WERI-Rb-1 (cell line): ENCODE data around the gene EHBP1.
"Not testable (repeated sequence)": the region's sequence is repeated elsewhere in the genome, so short reads cannot be mapped to it uniquely, and the experiment has no call there.

Experiments used
- DNase-seq: peaks from one replicate; pipeline ENCODE4 v3.0.0-alpha.2; 2020
- H3K27ac ChIP-seq: fragments of 250-450 bp; sonication (Bioruptor Pico); 2 replicates; pipeline ENCODE4 v1.5.1; 2020; ENCODE audit warnings: mild to moderate bottlenecking, moderate library complexity
- H3K27me3 ChIP-seq: fragments of 250-450 bp; sonication (Bioruptor Pico); 2 replicates; pipeline ENCODE4 v1.5.1; 2021; ENCODE audit warnings: mild to moderate bottlenecking, low read depth, moderate library complexity; ENCODE audit not compliant: insufficient read depth, severe bottlenecking
- H3K36me3 ChIP-seq: fragments of 250-450 bp; sonication (Bioruptor Pico); 2 replicates; pipeline ENCODE4 v1.5.1; 2020; ENCODE audit warnings: mild to moderate bottlenecking, moderate library complexity
- H3K4me3 ChIP-seq: 2 replicates; pipeline ENCODE4 v1.5.1; 2011; ENCODE audit warnings: low read depth, mild to moderate bottlenecking, control low read depth, low read length
- H3K9me3 ChIP-seq: fragments of 250-450 bp; sonication (Bioruptor Pico); 2 replicates; pipeline ENCODE4 v1.5.1; 2021; ENCODE audit warnings: mild to moderate bottlenecking, moderate library complexity; ENCODE audit not compliant: severe bottlenecking
- TF ChIP-seq, protein P1 (sequence below): IDR thresholded peaks from 2 replicates; pipeline ENCODE4 v1.5.1; 2011; ENCODE audit warnings: low read depth, mild to moderate bottlenecking, control low read depth, inconsistent platforms, low read length

Gene EHBP1

DNA sequence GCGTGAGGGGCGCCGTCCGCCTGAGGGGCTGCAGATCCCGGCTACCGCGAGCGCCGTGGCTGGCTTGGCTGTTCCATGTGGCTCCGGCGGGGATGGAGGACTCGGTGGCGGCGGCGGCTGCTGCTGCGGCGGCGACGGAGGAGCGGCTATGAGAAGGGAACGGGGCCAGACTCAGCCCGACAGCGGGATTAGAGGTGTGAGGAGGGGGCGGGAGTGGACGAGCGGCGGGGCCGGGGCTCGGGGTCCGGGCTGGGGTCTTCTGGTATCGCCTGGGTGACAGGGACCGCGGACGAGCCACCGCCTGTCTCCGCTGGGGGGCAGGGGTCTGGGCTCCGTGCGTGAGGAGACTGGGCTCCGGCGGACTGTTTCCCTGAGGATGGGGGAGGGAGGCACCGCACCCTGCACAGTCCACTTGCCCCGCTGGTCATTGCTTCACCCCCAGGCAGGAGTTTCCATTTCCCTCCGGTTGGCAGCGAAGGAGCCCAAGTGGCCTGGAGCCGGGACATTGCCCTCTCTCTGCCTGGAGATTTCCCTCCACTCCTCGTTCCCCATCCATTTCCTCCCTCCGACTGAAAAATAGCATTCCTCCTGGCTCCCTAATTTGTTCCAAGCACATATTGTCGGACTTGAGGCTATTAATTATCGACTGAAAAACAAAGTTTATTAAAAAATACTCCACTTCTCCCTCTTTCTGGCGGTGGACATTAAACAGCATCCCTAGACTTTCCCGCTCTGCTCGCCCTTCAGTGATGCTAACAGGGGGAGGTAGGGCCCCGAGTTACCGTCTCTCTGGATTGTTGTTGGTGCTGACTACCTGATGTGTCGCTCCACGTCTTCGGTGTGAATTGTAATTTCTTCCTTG, 577 bp downstream of the EHBP1 start:
- H3K27ac ChIP-seq: peak overlapping the region; percentile 79
- peaks cover 31% of the 10 kb centered on the region for H3K36me3 ChIP-seq
- TF ChIP-seq, protein P1, sequence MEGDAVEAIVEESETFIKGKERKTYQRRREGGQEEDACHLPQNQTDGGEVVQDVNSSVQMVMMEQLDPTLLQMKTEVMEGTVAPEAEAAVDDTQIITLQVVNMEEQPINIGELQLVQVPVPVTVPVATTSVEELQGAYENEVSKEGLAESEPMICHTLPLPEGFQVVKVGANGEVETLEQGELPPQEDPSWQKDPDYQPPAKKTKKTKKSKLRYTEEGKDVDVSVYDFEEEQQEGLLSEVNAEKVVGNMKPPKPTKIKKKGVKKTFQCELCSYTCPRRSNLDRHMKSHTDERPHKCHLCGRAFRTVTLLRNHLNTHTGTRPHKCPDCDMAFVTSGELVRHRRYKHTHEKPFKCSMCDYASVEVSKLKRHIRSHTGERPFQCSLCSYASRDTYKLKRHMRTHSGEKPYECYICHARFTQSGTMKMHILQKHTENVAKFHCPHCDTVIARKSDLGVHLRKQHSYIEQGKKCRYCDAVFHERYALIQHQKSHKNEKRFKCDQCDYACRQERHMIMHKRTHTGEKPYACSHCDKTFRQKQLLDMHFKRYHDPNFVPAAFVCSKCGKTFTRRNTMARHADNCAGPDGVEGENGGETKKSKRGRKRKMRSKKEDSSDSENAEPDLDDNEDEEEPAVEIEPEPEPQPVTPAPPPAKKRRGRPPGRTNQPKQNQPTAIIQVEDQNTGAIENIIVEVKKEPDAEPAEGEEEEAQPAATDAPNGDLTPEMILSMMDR: peak; percentile 74
- no peaks in the 10 kb centered on the region for H3K27me3 ChIP-seq
- peak; percentile 82 for DNase-seq
- H3K9me3 ChIP-seq: no peaks in the 10 kb centered on the region
- peak overlapping the region; percentile 89 for H3K4me3 ChIP-seq

DNA sequence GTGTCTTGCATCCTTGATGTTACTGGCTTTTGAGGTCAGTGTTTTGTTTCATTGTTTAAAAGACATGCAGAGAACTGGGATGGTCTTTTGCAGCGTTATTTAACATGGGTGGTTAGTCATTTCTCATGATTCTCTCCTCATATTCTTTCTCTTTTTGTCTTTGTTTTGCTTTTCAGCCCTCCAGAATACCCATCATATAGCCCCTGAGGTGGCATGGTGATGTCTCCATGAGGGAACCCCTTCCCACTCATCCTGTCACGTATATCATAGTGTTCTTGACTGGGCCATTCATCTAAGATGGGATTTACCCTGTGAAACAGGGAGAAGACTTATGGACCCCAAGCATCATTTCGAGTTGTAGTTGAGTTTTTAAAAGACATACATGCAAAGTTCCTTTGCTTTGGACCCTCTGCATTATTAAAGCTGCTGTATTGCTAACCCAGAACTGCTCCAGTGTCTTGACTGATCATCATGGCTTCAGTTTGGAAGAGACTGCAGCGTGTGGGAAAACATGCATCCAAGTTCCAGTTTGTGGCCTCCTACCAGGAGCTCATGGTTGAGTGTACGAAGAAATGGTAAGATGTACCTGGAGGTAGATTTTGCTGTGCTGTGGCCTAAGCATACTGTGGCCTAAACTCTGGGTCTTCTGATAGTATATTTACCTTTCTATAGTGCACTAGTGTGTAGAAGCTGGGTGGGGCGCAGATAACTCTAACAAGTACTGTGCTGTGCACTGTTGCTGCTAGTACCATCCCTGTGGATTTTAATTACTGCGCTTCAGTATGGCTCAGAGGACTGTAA, 1.4 kb downstream of the EHBP1 start:
- peaks cover 35% of the 10 kb centered on the region for H3K36me3 ChIP-seq
- DNase-seq: no peak
- TF ChIP-seq, protein P1: no peak
- H3K9me3 ChIP-seq: no peaks in the 10 kb centered on the region
- H3K4me3 ChIP-seq: peak overlapping the region; percentile 89
- H3K27ac ChIP-seq: no peak overlapping the region
- H3K27me3 ChIP-seq: no peaks in the 10 kb centered on the region

DNA sequence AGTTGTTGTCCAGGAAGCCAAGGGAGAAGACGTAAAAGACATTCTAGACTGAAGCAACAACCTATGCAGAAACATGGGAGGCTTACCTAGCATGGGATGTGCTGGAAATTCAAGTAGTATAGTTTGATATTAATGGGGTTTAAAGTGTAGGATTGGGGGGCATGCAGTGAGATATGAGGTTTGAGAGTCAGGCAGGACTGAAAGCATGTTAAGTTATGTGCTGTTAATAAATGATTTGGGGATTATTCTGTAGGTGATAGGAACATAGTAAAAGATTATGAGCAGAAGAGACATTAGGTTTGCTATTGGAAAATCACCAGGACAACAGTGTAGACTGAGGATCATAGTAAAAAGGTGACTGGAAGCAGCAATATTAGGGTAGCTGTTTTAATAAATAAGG, 3.2 kb downstream of the EHBP1 start:
- H3K4me3 ChIP-seq: no peak overlapping the region
- H3K27ac ChIP-seq: no peak overlapping the region
- no peak for DNase-seq
- no peaks in the 10 kb centered on the region for H3K27me3 ChIP-seq
- H3K9me3 ChIP-seq: no peaks in the 10 kb centered on the region
- TF ChIP-seq, protein P1: no peak
- peaks cover 35% of the 10 kb centered on the region for H3K36me3 ChIP-seq

DNA sequence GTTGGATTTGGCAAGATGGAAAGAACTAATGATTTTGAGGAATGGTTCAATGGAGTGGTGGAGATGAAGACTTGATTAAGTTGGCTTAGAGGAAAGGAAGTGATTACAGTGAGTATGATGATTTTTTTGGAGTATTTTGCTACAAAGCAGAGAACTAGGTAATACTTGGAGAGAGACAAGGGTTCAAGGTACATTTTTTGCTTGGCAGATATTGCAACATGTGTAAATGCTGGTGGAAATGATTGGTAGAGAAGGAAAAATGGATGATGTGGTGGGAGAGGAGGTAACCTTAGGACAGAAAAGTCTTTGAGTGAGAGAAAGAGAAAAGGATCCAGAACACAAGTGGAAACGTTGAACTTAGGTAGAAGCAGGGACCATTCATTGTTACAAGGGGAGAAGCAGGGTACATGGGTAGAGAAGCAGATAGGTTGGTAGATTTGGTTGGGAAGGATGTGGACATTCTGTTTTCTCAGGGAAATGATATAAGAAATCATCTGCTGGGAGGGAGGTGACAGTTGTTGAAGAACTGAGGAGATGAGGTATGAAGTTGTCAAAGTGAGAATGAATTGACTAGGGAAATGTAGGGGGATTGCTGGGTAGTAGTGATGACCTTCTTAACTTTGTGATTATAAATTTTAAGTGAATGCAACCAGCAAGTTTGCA, 6.5 kb downstream of the EHBP1 start:
- no peak overlapping the region for H3K4me3 ChIP-seq
- no peak overlapping the region for H3K27ac ChIP-seq
- H3K36me3 ChIP-seq: peaks cover 35% of the 10 kb centered on the region
- no peaks in the 10 kb centered on the region for H3K9me3 ChIP-seq
- H3K27me3 ChIP-seq: no peaks in the 10 kb centered on the region
- no peak for DNase-seq
- TF ChIP-seq, protein P1: no peak

DNA sequence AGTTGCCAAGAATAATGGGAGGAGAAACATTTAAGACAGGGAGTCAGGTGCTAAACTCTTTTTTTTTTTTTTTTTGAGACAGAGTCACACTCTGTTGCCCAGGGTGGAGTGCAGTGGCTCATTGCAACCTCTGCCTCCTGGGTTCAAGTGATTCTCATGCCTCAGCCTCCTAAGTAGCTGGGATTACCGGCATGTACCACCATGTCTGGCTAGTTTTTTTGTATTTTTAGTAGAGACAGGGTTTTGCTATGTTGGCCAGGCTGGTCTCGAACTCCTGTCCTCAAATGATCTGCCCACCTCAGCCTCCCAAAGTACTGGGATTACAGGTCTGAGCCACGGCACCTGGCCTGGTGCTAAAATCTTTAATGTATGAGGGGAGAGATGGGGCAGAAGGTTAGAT, 7.7 kb downstream of the EHBP1 start:
- not testable (repeated sequence) for H3K27me3 ChIP-seq, H3K27ac ChIP-seq, H3K9me3 ChIP-seq, H3K4me3 ChIP-seq, DNase-seq
- peaks cover 29% of the 10 kb centered on the region for H3K36me3 ChIP-seq

DNA sequence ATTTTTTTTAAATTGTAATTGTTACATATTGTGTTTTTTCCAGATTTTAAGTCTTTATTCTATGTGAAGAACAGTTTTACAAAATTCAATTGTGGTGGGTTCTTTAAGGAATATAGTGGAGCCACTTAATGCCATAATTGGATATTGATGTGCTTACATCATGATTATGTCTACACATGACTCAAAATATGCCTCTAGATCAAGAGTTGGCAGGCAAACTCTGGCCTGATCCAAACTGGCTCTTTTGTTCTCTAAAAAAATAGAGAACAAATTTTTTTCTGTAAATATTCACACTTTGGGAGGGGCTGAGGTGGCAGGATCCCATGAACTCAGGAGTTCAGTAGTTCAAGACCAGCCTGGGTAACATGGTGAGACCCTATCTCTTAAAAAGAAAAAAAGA, 8.3 kb downstream of the EHBP1 start:
- Histone ChIP-seq H3K9me3 (no peaks in the 10 kb centered on the region), H3K27ac (no peak overlapping the region), H3K36me3 (peaks cover 22% of the 10 kb centered on the region), H3K27me3 (no peaks in the 10 kb centered on the region), H3K4me3 (no peak overlapping the region)
- TF ChIP-seq, protein P1: no peak
- DNase-seq: no peak
